Heart right ventricle (tissue), 16 donors: ENCODE measurements around the gene CLIP3. TPM values are rescaled to one million over a fixed set of nuclear protein-coding genes. Genes with fewer than 3 reads are reported as not detected.

ENCODE experiments used
- ATAC-seq, 8 donors: fragments of 200-7000 bp; cut with Tn5 transposase; one replicate each; pipeline ENCODE4 v1.9.1; 2020; ENCODE audit warnings: mild to moderate bottlenecking in 8 of 8, moderate library complexity in 8 of 8, moderate number of reproducible peaks in 1 of 8
- DNase-seq, 2 donors: peaks; one replicate each; pipeline ENCODE4 v3.0.0-alpha.2; 2020
- H3K27ac ChIP-seq, 10 donors: fragments of 200-600 bp; sonication (generic) in 2 of 10; one replicate each; pipeline versions ENCODE4 v1.5.0 to v1.8.0; 2020 to 2022; ENCODE audit warnings: mild to moderate bottlenecking in 3 of 10
- H3K27me3 ChIP-seq, 7 donors: fragments of 200-600 bp; one replicate each; pipeline ENCODE4 v1.8.0; 2021 to 2022; ENCODE audit warnings: mild to moderate bottlenecking in 2 of 7
- H3K36me3 ChIP-seq, 9 donors: fragments of 200-600 bp; sonication (generic) in 1 of 9; one replicate each; pipeline versions ENCODE4 v1.5.0 to v1.8.0; 2020 to 2022; ENCODE audit warnings: mild to moderate bottlenecking in 2 of 9
- H3K4me1 ChIP-seq, 9 donors: fragments of 200-600 bp; sonication (generic) in 1 of 9; one replicate each; pipeline versions ENCODE4 v1.5.0 to v1.8.0; 2020 to 2022; ENCODE audit warnings: mild to moderate bottlenecking in 4 of 9
- H3K4me3 ChIP-seq, 10 donors: fragments of 200-600 bp; sonication (generic) in 2 of 10; one replicate each; pipeline versions ENCODE4 v1.5.0 to v1.8.0; 2020 to 2022; ENCODE audit warnings: mild to moderate bottlenecking in 7 of 10, moderate library complexity in 2 of 10
- H3K9me3 ChIP-seq, 11 donors: fragments of 200-600 bp in 10 of 11; sonication (generic) in 2 of 11; one replicate each; pipeline versions ENCODE4 v1.5.0 to v1.8.0; 2013 to 2022; ENCODE audit warnings: mild to moderate bottlenecking in 2 of 11, control low read depth in 1 of 11, moderate library complexity in 1 of 11
- CTCF ChIP-seq, 9 donors: fragments of 200-600 bp; sonication (generic) in 2 of 9; IDR thresholded peaks; one replicate each; pipeline versions ENCODE4 v1.5.0 to v1.8.0; 2021 to 2022; ENCODE audit warnings: antibody characterized with exemption in 9 of 9, mild to moderate bottlenecking in 5 of 9, moderate library complexity in 1 of 9
- WGBS, 2 donors: extraction: QIAGEN DNeasy Blood & Tissue Kit; methylation state at CpG; one replicate each; pipeline ENCODE4 v1.1.7; 2013; ENCODE audit warnings: inconsistent platforms in 1 of 2; 5-methylcytosine and 5-hydroxymethylcytosine counted together
- intact Hi-C, 10 donors: fragments of 100-400 bp; cut with DNase I; formaldehyde crosslinking; loops; one replicate each; pipeline versions ENCODE4 v1.11.1 to v1.14.2; 2022
- long read RNA-seq, 3 donors: library from polyadenylated mRNA; unstranded; transcript quantifications; one replicate each; pipeline ENCODE4 v2.0.0, GENCODE V29; 2020 to 2021
- polyA plus RNA-seq, 2 donors: library from polyadenylated mRNA; stranded (reverse); fragments of 200-250 nt; gene quantifications; one replicate each; pipeline ENCODE4 v1.2.3, GENCODE V29; 2013
- total RNA-seq, 10 donors: library from RNA; stranded (reverse); fragmentation: NEBNext Ultra II Directional in 3 of 10; extraction: Animal tissue kit (Norgen Biotek cat#: 25700) in 3 of 10; gene quantifications; one replicate each; pipeline versions ENCODE4 v1.2.1 to v1.2.4, GENCODE V29; 2021 to 2023
- donor health status: Arrhythmogenic right ventricular cardiomyopathy.
- donor health status: ischemic (EF 13 %, LVEDD 7.1; RV severe dilation, severe dysfunction).
- donor health status: healthy with polysubstance abuse.
- donor health status: DM: no; HTN: yes; CAD: no.
- donor health status: DM: no; HTN: no; CAD: no.
- donor health status: ischemic (EF 25% LVEDD 6.9; RV normal size, moderate dysfunction).
- donor health status: ischemic (EF 25% LVEDD 5.7; RV mildly dilated, moderate dysfunction).
- donor health status: healthy.
- donor health status: DM: yes; HTN: yes; CAD: no.
- donor health status: Ischemic cardiomyopathy.
- donor health status: ischemic (EF 35%, LVEDD 5.7; RV mildly dilated, moderate dysfunction).
- donor health status: nonischemic (EF 11% LVEDD 7.7; RV severe dilation, severe dysfunction).
- donor health status: DM: yes; HTN: yes; CAD: no.
- donor health status: PGD.
- donor health status: ischemic (EF 29% LVEDD 5.4; RV normal size, mild dysfunction).
- donor health status: nonischemic (EF 23%, LVEDD 6.1; RV moderate dilation, normal function).

Gene CLIP3
- total RNA-seq (1 to 10 TPM; 1.2 to 7.5 (median 4.7) TPM), polyA plus RNA-seq (1 to 10 TPM; 2.2 to 2.6 TPM)
- long read RNA-seq, donor 1, partial matches to known transcripts: 0 of 1 reads
- long read RNA-seq, donor 1, other reads (novel, unspliced or antisense): 1 of 1 reads
- long read RNA-seq, donor 2, partial matches to known transcripts: 0 of 3 reads
- long read RNA-seq, donor 2, other reads (novel, unspliced or antisense): 1 of 3 reads
- long read RNA-seq, donor 3, partial matches to known transcripts: 0 of 1 reads
- long read RNA-seq, donor 3, other reads (novel, unspliced or antisense): 0 of 1 reads

GRCh38 chr19:36032251-36033104, at the start of gene CLIP3:
TSS of gene CLIP3 (minus strand) at chr19:36032873. CDS start at chr19:36032357, 516 bp downstream.
- peak; percentile 78 to 91 (median 85) for ATAC-seq
- WGBS, 2 donors: 4 to 5% methylated on average over 49 to 51 of the region's 51 CpGs
- peak within 1 kb of the TSS in 6 of 10 donors; percentile 21 to 62 (median 33) for H3K27ac ChIP-seq
- DNase-seq: peak; percentile 70 to 75
- H3K27me3 ChIP-seq: peaks cover 0 to 11% (median 0%) of the 10 kb centered on the region in 7 donors
- peak in 2 of 9 donors; percentile 10 to 17 for TF ChIP-seq CTCF (IDR thresholded peaks at IDR 0.05)
- peaks cover 0 to 12% (median 0%) of the 10 kb centered on the region in 9 donors for H3K36me3 ChIP-seq
- intact Hi-C loops: no loop called here
- peak within 1 kb of the TSS; percentile 38 to 65 (median 52) for H3K4me3 ChIP-seq
- H3K4me1 ChIP-seq: peaks cover 0 to 16% (median 10%) of the 10 kb centered on the region in 9 donors
- H3K9me3 ChIP-seq: no peaks in the 10 kb centered on the region

DNA sequence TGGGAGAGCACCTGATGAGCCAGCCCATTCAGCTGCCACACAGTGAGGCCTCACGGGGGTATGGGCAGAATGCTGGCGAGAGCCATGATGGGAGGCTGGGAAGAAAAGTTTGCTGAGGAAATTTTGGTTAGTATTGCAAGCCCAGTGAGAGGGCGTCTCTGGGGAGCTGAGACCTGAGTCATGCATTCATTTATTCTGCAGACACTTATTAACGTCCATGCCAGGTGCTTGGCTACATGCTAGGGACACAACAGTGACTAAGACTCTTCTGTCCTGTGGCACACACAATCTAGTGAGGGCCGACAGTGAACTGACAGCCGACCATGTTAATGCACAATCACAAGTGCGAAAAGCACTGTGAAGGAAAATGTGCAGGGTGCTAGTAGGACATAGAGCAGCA, 49.2 kb upstream of the CLIP3 start:
- Histone ChIP-seq H3K9me3 (no peaks in the 10 kb centered on the region), H3K36me3 (peaks cover 0 to 58% (median 0%) of the 10 kb centered on the region in 9 donors), H3K4me1 (no peaks in the 10 kb centered on the region), H3K4me3 (no peak overlapping the region), H3K27me3 (no peaks in the 10 kb centered on the region), H3K27ac (no peak overlapping the region)
- DNase-seq: no peak
- no peak for ATAC-seq
- no peak for TF ChIP-seq CTCF (IDR thresholded peaks at IDR 0.05)
- WGBS, 2 donors: 90% methylated on average over 7 of the region's 7 CpGs
- intact Hi-C loops: no loop called here

DNA sequence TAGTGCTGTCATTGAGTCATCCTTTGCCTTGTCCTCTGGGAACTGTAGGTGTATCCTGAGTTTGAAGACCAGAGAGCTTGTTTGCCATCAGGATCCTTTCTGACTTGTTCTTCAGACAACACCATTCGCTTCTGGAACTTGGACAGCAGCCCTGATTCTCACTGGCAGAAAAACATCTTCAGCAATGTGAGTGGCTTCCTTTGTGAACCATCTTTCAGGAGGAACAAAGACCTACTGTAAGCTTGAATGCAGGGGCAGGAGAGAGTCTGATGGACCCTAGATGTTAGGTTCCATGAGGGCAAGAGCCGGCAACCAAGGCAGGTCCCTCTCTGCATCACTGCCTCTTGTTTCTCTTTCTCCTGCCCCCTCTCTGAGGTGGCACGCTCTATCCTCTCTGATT, 48.7 kb upstream of the CLIP3 start:
- 56 to 74% methylated on average over 3 of the region's 3 CpGs for WGBS, 2 donors
- intact Hi-C loops: no loop called here
- TF ChIP-seq CTCF (IDR thresholded peaks at IDR 0.05): no peak

DNA sequence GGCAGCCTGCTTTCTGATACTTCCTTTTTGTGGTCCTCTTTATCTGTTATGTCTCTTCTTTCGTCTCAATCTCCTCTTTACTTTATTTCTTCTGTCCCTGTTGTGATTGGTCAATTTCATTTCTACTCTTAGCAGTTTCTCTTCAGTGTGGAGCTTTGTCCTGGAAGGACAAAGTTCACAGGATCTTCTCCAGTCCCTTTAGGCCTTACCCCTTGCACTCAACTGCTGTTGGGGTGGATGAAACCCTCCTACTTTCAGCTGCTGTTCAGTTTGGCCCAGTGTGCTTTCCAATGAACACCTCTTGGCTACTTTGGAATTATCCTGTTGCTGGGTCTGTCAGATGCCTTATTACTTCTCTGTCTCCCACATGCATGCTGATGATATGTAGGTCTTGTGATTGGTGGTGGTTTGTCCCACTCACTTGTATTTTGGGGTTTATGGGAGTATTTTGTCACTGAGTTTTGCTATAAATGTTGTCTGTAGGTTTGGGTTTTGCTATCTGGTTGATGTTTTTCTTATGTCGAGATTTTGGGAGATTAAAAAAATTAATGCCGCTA, 46.8 kb upstream of the CLIP3 start:
- DNase-seq: no peak
- Histone ChIP-seq H3K36me3 (peaks cover 0 to 50% (median 0%) of the 10 kb centered on the region in 9 donors), H3K9me3 (no peaks in the 10 kb centered on the region), H3K27me3 (no peaks in the 10 kb centered on the region), H3K4me3 (no peak overlapping the region), H3K27ac (no peak overlapping the region), H3K4me1 (no peaks in the 10 kb centered on the region)
- intact Hi-C loops: no loop called here
- 91 to 96% methylated on average over 3 of the region's 3 CpGs for WGBS, 2 donors
- TF ChIP-seq CTCF (IDR thresholded peaks at IDR 0.05): no peak
- ATAC-seq: no peak

More for the DNA sequence above, 48.7 kb upstream of the CLIP3 start:
- Histone ChIP-seq H3K4me1 (no peaks in the 10 kb centered on the region), H3K27ac (no peak overlapping the region), H3K4me3 (no peak overlapping the region), H3K36me3 (peaks cover 0 to 53% (median 0%) of the 10 kb centered on the region in 9 donors), H3K27me3 (no peaks in the 10 kb centered on the region), H3K9me3 (no peaks in the 10 kb centered on the region)
- DNase-seq: no peak
- ATAC-seq: no peak
